Measurements from ENCODE around the gene USP12.
"Not testable (repeated sequence)": the region's sequence is repeated elsewhere in the genome, so short reads cannot be mapped to it uniquely, and the experiment has no call there.

USP12 gene

GRCh38 chr13:27171244-27171826 lies at the start of gene USP12:
TSS of gene USP12 (minus strand) at chr13:27171811. CDS start at chr13:27171639, 172 bp downstream.
- DNase-seq (ENCODE audit: low spot score): no peak

GRCh38 chr13:27219611-27220010 lies 48.0 kb upstream of the USP12 start:
- DNase-seq (ENCODE audit: low spot score): no peak

- DNase-seq (ENCODE audit: low spot score): not testable (repeated sequence)
These were observed 47.2 kb upstream of the USP12 start for GRCh38 chr13:27218861-27219260.

- DNase-seq (ENCODE audit: low spot score): not testable (repeated sequence)
These were observed 46.2 kb upstream of the USP12 start for GRCh38 chr13:27217791-27218190.

GRCh38 chr13:27213386-27213785 lies 41.8 kb upstream of the USP12 start:
- DNase-seq (ENCODE audit: low spot score): not testable (repeated sequence)

GRCh38 chr13:27211771-27212364 lies 40.3 kb upstream of the USP12 start:
- no peak for DNase-seq (ENCODE audit: low spot score)

- DNase-seq (ENCODE audit: low spot score): no peak
These were observed 39.7 kb upstream of the USP12 start for GRCh38 chr13:27211271-27211670.

- DNase-seq (ENCODE audit: low spot score): no peak
These were observed 36.9 kb upstream of the USP12 start for GRCh38 chr13:27208514-27208913.

GRCh38 chr13:27203854-27204253 lies 32.2 kb upstream of the USP12 start:
- DNase-seq (ENCODE audit: low spot score): peak; percentile 17

GRCh38 chr13:27203186-27203585 lies 31.6 kb upstream of the USP12 start:
- DNase-seq (ENCODE audit: low spot score): no peak

- no peak for DNase-seq (ENCODE audit: low spot score)
These were observed 30.1 kb upstream of the USP12 start for GRCh38 chr13:27201661-27202060.

GRCh38 chr13:27200413-27201070 lies 28.9 kb upstream of the USP12 start:
- DNase-seq (ENCODE audit: low spot score): no peak

- DNase-seq (ENCODE audit: low spot score): no peak
These were observed 28.1 kb upstream of the USP12 start for GRCh38 chr13:27199696-27200095.

- no peak for DNase-seq (ENCODE audit: low spot score)
These were observed 27.6 kb upstream of the USP12 start for GRCh38 chr13:27199211-27199610.

GRCh38 chr13:27194895-27195764 lies 23.5 kb upstream of the USP12 start:
- DNase-seq (ENCODE audit: low spot score): no peak

- no peak for DNase-seq (ENCODE audit: low spot score)
These were observed 22.6 kb upstream of the USP12 start for GRCh38 chr13:27194209-27194608.

- no peak for DNase-seq (ENCODE audit: low spot score)
These were observed 21.9 kb upstream of the USP12 start for GRCh38 chr13:27193496-27193895.

GRCh38 chr13:27192973-27193372 lies 21.4 kb upstream of the USP12 start:
- no peak for DNase-seq (ENCODE audit: low spot score)

- DNase-seq (ENCODE audit: low spot score): not testable (repeated sequence)
These were observed 20.8 kb upstream of the USP12 start for GRCh38 chr13:27192367-27192766.

- no peak for DNase-seq (ENCODE audit: low spot score)
These were observed 17.6 kb upstream of the USP12 start for GRCh38 chr13:27189192-27189591.

- no peak for DNase-seq (ENCODE audit: low spot score)
These were observed 16.6 kb upstream of the USP12 start for GRCh38 chr13:27188239-27188638.

- no peak for DNase-seq (ENCODE audit: low spot score)
These were observed 14.7 kb upstream of the USP12 start for GRCh38 chr13:27186295-27186694.

Data from CD4-positive, alpha-beta T cell treated with Interleukin-2 at 100 ng/mL for 4 hours (primary cell).